GM19328 (cell line): Measurements from ENCODE around the gene MSH5.
"Not testable (repeated sequence)": the region's sequence is repeated elsewhere in the genome, so short reads cannot be mapped to it uniquely, and the experiment has no call there.

Experiments used
- ATAC-seq: cut with Tn5 transposase; IDR thresholded peaks from one replicate; pipeline ENCODE4 v1.9.1; 2021; ENCODE audit warnings: mild to moderate bottlenecking, moderate library complexity; ENCODE audit not compliant: unreplicated experiment

The MSH5 gene

GRCh38 chr6:31777667-31778050, 37.9 kb downstream of the MSH5 start:
- no peak for ATAC-seq

GRCh38 chr6:31778193-31778592, 38.4 kb downstream of the MSH5 start:
- ATAC-seq: no peak

- ATAC-seq: no peak
Measured at GRCh38 chr6:31778999-31779885, 39.4 kb downstream of the MSH5 start.

- ATAC-seq: no peak
Measured at GRCh38 chr6:31779908-31780307, 40.1 kb downstream of the MSH5 start.

- no peak for ATAC-seq
Measured at GRCh38 chr6:31780507-31781243, 40.9 kb downstream of the MSH5 start.

GRCh38 chr6:31781244-31782125, 41.7 kb downstream of the MSH5 start:
- ATAC-seq: no peak

- no peak for ATAC-seq
Measured at GRCh38 chr6:31782126-31782855, 42.5 kb downstream of the MSH5 start.

- ATAC-seq: no peak
Measured at GRCh38 chr6:31784098-31784925, 44.5 kb downstream of the MSH5 start.

GRCh38 chr6:31785475-31785874, 45.7 kb downstream of the MSH5 start:
- no peak for ATAC-seq

GRCh38 chr6:31791324-31792089, 51.7 kb downstream of the MSH5 start:
- ATAC-seq: no peak

- ATAC-seq: no peak
Measured at GRCh38 chr6:31792090-31792374, 52.2 kb downstream of the MSH5 start.

- ATAC-seq: no peak
Measured at GRCh38 chr6:31792761-31793171, 53.0 kb downstream of the MSH5 start.

- ATAC-seq: not testable (repeated sequence)
Measured at GRCh38 chr6:31793927-31794245, 54.1 kb downstream of the MSH5 start.

- no peak for ATAC-seq
Measured at GRCh38 chr6:31794294-31794865, 54.6 kb downstream of the MSH5 start.

- ATAC-seq: no peak
Measured at GRCh38 chr6:31794866-31795615, 55.2 kb downstream of the MSH5 start.

GRCh38 chr6:31795616-31796298, 56.0 kb downstream of the MSH5 start, which contains the start of gene VARS1:
Gene VARS1, minus strand, starts transcription at chr6:31795752. Its CDS starts 535 bp downstream, at chr6:31795217.
- peak; percentile 60 for ATAC-seq

GRCh38 chr6:31796993-31797385, 57.2 kb downstream of the MSH5 start:
- no peak for ATAC-seq
